Endometrium (tissue), 2 donors: ENCODE data around the gene EIPR1.
"Not testable (repeated sequence)": the region's sequence is repeated elsewhere in the genome, so short reads cannot be mapped to it uniquely, and the experiment has no call there.

ENCODE experiments used
- FAIRE-seq: peaks from 2 replicates; lab custom pipeline; 2012; peaks lifted over from hg19 to GRCh38; lab: Jason Lieb, UNC
- donor health status: control.
- donor health status: control.

EIPR1 gene

GRCh38 chr2:3403587-3404334 lies 26.1 kb upstream of the EIPR1 start:
- no peak for FAIRE-seq

- FAIRE-seq = no peak
These were observed 22.2 kb upstream of the EIPR1 start for GRCh38 chr2:3399829-3400228.

- no peak for FAIRE-seq
These were observed 21.8 kb upstream of the EIPR1 start for GRCh38 chr2:3399381-3399780.

- FAIRE-seq = no peak
These were observed 21.2 kb upstream of the EIPR1 start for GRCh38 chr2:3398857-3399256.

GRCh38 chr2:3396920-3397559 lies 19.4 kb upstream of the EIPR1 start:
- no peak for FAIRE-seq

GRCh38 chr2:3392216-3392615 lies 14.6 kb upstream of the EIPR1 start:
- FAIRE-seq = no peak

GRCh38 chr2:3390041-3390440 lies 12.4 kb upstream of the EIPR1 start:
- FAIRE-seq = no peak

GRCh38 chr2:3389193-3389592 lies 11.6 kb upstream of the EIPR1 start:
- no peak for FAIRE-seq

GRCh38 chr2:3388412-3388738 lies 10.8 kb upstream of the EIPR1 start:
- FAIRE-seq = no peak

- FAIRE-seq = no peak
These were observed 10.2 kb upstream of the EIPR1 start for GRCh38 chr2:3387644-3388411.

GRCh38 chr2:3387011-3387410 lies 9.4 kb upstream of the EIPR1 start:
- no peak for FAIRE-seq

GRCh38 chr2:3386448-3386958 lies 8.9 kb upstream of the EIPR1 start:
- FAIRE-seq = no peak

- FAIRE-seq = no peak
These were observed 2.3 kb upstream of the EIPR1 start, which contains the start of gene TRAPPC12 for GRCh38 chr2:3379647-3380534. TRAPPC12 (plus strand) TSS chr2:3379694; CDS start chr2:3387624, 7,930 bp downstream.

- no peak for FAIRE-seq
These were observed 1.7 kb upstream of the EIPR1 start for GRCh38 chr2:3379339-3379646.

- FAIRE-seq = no peak
These were observed 373 bp downstream of the EIPR1 start for GRCh38 chr2:3377279-3377611.

GRCh38 chr2:3376821-3377220 lies 797 bp downstream of the EIPR1 start:
- no peak for FAIRE-seq

GRCh38 chr2:3369340-3370181 lies 8.1 kb downstream of the EIPR1 start:
- FAIRE-seq = not testable (repeated sequence)

GRCh38 chr2:3368261-3368722 lies 9.3 kb downstream of the EIPR1 start:
- FAIRE-seq = no peak

- FAIRE-seq = no peak
These were observed 12.4 kb downstream of the EIPR1 start for GRCh38 chr2:3365219-3365618.

GRCh38 chr2:3361518-3362389 lies 15.9 kb downstream of the EIPR1 start:
- no peak for FAIRE-seq
